HEK293 (cell line): ENCODE measurements around the gene TUBG2.

Source experiments
- BCL11A ChIP-seq: fragments of 450-650 bp; formaldehyde crosslinking; IDR thresholded peaks from 2 replicates; pipeline ENCODE4 v1.5.1; 2016; ENCODE audit warnings: low read depth, missing biosample characterization, missing genetic modification characterization
- IKZF3 ChIP-seq: fragments of 450-650 bp; IDR thresholded peaks from 2 replicates; pipeline ENCODE4 v1.5.0; 2018; ENCODE audit warnings: missing biosample characterization, mild to moderate bottlenecking, missing genetic modification characterization, moderate library complexity
- SALL2 ChIP-seq: fragments of 450-650 bp; formaldehyde crosslinking; IDR thresholded peaks from 2 replicates; pipeline ENCODE4 v1.5.0; 2017; ENCODE audit warnings: missing biosample characterization, mild to moderate bottlenecking, missing genetic modification characterization, borderline replicate concordance
- ZBTB17 ChIP-seq: fragments of 450-650 bp; formaldehyde crosslinking; IDR thresholded peaks from 2 replicates; pipeline ENCODE4 v1.5.1; 2016; ENCODE audit warnings: missing biosample characterization, missing genetic modification characterization
- ZBTB48 ChIP-seq: fragments of 450-650 bp; formaldehyde crosslinking; IDR thresholded peaks from 2 replicates; pipeline ENCODE4 v1.5.1; 2016; ENCODE audit warnings: missing biosample characterization, missing genetic modification characterization
- ZNF211 ChIP-seq: fragments of 450-650 bp; formaldehyde crosslinking; IDR thresholded peaks from 2 replicates; pipeline ENCODE4 v1.5.1; 2016; ENCODE audit warnings: low read depth, missing biosample characterization, missing genetic modification characterization
- ZNF23 ChIP-seq: fragments of 450-650 bp; formaldehyde crosslinking; IDR thresholded peaks from 2 replicates; pipeline ENCODE4 v1.5.1; 2016; ENCODE audit warnings: missing biosample characterization, missing genetic modification characterization, borderline replicate concordance
- ZNF324 ChIP-seq: fragments of 450-650 bp; formaldehyde crosslinking; IDR thresholded peaks from 2 replicates; pipeline ENCODE4 v1.5.1; 2016; ENCODE audit warnings: missing biosample characterization, missing genetic modification characterization
- ZNF529 ChIP-seq: fragments of 450-650 bp; formaldehyde crosslinking; IDR thresholded peaks from 2 replicates; pipeline ENCODE4 v1.5.1; 2017; ENCODE audit warnings: missing genetic modification characterization, missing biosample characterization; ENCODE audit not compliant: insufficient replicate concordance
- ZNF555 ChIP-seq: fragments of 450-650 bp; formaldehyde crosslinking; conservative IDR thresholded peaks from 2 replicates; pipeline ENCODE4 v1.5.1; 2017; ENCODE audit warnings: missing biosample characterization, mild to moderate bottlenecking, missing genetic modification characterization, inconsistent platforms
- ZNF621 ChIP-seq: fragments of 450-650 bp; formaldehyde crosslinking; IDR thresholded peaks from 2 replicates; pipeline ENCODE4 v1.5.1; 2017; ENCODE audit warnings: missing biosample characterization, missing genetic modification characterization
- TF ChIP-seq, protein P1 (sequence below): fragments of 450-650 bp; formaldehyde crosslinking; IDR thresholded peaks from 2 replicates; pipeline ENCODE4 v1.5.1; 2016; ENCODE audit warnings: missing biosample characterization, missing genetic modification characterization
- TF ChIP-seq, protein P2 (sequence below): fragments of 450-650 bp; formaldehyde crosslinking; IDR thresholded peaks from 2 replicates; pipeline ENCODE4 v1.5.1; 2016; ENCODE audit warnings: missing biosample characterization, missing genetic modification characterization
- TF ChIP-seq, protein P3 (sequence below): fragments of 450-650 bp; formaldehyde crosslinking; IDR thresholded peaks from 2 replicates; pipeline ENCODE4 v1.5.1; 2016; ENCODE audit warnings: missing biosample characterization, missing genetic modification characterization
- TF ChIP-seq, protein P4 (sequence below): fragments of 450-650 bp; formaldehyde crosslinking; IDR thresholded peaks from 2 replicates; pipeline ENCODE4 v1.5.1; 2016; ENCODE audit warnings: missing biosample characterization, missing genetic modification characterization
- TF ChIP-seq, protein P5 (sequence below): fragments of 450-650 bp; formaldehyde crosslinking; IDR thresholded peaks from 2 replicates; pipeline ENCODE4 v1.5.1; 2017; ENCODE audit warnings: missing biosample characterization, missing genetic modification characterization

The TUBG2 gene

DNA sequence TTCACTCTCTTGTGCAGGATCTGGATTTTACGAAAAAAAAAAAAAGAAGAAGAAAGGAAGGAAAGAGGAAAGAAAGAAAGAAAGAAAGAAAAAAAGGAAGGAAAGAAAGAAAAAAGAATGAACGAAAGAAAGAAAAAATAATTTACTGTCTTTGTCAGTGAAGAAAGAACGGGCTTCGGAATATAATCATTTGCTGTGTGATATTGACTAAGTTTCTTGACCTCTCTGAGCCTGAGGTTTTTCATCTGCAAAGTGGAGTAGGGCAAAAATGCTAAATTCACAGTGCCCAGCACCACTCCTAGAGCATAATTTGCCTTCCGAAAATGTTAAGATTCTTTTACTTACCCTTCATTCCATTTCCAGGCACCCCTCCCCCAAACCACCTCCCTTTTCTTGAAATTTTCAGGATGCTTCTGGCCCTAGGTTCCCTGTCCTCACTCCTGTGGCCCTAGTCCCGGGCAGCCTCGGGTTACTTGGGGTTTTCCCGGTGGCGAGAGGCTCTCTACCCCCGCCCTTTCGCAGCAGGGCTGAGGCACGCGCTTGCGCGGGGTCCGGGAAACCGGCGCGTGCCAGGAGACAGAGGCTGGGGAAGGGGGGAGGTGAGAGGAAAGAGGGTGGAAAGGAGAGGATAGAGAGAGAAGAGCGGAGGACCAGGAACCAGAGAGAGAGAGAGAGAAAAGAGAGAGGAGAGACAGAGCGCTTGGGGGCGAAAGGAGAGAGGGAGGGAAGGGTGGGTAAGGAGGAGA is 23.1 kb downstream of the TUBG2 start, which contains the start of gene CNTNAP1 (continued):
- TF ChIP-seq, protein P1, sequence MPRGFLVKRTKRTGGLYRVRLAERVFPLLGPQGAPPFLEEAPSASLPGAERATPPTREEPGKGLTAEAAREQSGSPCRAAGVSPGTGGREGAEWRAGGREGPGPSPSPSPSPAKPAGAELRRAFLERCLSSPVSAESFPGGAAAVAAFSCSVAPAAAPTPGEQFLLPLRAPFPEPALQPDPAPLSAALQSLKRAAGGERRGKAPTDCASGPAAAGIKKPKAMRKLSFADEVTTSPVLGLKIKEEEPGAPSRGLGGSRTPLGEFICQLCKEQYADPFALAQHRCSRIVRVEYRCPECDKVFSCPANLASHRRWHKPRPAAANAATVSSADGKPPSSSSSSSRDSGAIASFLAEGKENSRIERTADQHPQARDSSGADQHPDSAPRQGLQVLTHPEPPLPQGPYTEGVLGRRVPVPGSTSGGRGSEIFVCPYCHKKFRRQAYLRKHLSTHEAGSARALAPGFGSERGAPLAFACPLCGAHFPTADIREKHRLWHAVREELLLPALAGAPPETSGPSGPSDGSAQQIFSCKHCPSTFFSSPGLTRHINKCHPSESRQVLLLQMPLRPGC (tag by site-specific recombination): 0 out of 2 replicates have a peak, but pooled peaks have one; percentile 7
- peak; percentile 92 for TF ChIP-seq ZBTB48 (tag by site-specific recombination)
- peak; percentile 96; the same call in 1 of the 2 replicates for TF ChIP-seq ZBTB17 (tag by site-specific recombination)
- no peak for TF ChIP-seq ZNF529 (tag by site-specific recombination)
- no peak for TF ChIP-seq SALL2 (tag by site-specific recombination)
- TF ChIP-seq ZNF324 (tag by site-specific recombination): 0 out of 2 replicates have a peak, but pooled peaks have one; percentile 12
- TF ChIP-seq, protein P2, sequence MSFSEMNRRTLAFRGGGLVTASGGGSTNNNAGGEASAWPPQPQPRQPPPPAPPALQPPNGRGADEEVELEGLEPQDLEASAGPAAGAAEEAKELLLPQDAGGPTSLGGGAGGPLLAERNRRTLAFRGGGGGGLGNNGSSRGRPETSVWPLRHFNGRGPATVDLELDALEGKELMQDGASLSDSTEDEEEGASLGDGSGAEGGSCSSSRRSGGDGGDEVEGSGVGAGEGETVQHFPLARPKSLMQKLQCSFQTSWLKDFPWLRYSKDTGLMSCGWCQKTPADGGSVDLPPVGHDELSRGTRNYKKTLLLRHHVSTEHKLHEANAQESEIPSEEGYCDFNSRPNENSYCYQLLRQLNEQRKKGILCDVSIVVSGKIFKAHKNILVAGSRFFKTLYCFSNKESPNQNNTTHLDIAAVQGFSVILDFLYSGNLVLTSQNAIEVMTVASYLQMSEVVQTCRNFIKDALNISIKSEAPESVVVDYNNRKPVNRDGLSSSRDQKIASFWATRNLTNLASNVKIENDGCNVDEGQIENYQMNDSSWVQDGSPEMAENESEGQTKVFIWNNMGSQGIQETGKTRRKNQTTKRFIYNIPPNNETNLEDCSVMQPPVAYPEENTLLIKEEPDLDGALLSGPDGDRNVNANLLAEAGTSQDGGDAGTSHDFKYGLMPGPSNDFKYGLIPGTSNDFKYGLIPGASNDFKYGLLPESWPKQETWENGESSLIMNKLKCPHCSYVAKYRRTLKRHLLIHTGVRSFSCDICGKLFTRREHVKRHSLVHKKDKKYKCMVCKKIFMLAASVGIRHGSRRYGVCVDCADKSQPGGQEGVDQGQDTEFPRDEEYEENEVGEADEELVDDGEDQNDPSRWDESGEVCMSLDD: peak; percentile 56; the same call in 1 of the 2 replicates
- TF ChIP-seq BCL11A (tag by site-specific recombination): 0 out of 2 replicates have a peak, but pooled peaks have one; percentile 15
- TF ChIP-seq ZNF23: no peak
- TF ChIP-seq, protein P3, sequence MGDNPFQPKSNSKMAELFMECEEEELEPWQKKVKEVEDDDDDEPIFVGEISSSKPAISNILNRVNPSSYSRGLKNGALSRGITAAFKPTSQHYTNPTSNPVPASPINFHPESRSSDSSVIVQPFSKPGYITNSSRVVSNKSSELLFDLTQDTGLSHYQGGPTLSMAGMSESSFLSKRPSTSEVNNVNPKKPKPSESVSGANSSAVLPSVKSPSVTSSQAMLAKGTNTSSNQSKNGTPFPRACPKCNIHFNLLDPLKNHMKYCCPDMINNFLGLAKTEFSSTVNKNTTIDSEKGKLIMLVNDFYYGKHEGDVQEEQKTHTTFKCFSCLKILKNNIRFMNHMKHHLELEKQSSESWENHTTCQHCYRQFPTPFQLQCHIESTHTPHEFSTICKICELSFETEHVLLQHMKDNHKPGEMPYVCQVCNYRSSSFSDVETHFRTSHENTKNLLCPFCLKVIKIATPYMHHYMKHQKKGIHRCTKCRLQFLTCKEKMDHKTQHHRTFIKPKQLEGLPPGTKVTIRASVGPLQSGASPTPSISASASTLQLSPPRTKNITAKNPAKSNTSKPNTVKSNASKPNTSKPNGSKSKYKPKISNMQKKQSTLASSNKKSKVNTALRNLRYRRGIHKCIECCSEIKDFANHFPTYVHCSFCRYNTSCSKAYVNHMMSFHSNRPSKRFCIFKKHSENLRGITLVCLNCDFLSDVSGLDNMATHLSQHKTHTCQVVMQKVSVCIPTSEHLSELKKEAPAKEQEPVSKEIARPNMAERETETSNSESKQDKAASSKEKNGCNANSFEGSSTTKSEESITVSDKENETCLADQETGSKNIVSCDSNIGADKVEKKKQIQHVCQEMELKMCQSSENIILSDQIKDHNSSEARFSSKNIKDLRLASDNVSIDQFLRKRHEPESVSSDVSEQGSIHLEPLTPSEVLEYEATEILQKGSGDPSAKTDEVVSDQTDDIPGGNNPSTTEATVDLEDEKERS (tag by site-specific recombination): peak; percentile 40; the same call in 1 of the 2 replicates
- TF ChIP-seq ZNF555 (tag by site-specific recombination): no peak
- TF ChIP-seq ZNF211 (tag by site-specific recombination): no peak
- TF ChIP-seq, protein P4, sequence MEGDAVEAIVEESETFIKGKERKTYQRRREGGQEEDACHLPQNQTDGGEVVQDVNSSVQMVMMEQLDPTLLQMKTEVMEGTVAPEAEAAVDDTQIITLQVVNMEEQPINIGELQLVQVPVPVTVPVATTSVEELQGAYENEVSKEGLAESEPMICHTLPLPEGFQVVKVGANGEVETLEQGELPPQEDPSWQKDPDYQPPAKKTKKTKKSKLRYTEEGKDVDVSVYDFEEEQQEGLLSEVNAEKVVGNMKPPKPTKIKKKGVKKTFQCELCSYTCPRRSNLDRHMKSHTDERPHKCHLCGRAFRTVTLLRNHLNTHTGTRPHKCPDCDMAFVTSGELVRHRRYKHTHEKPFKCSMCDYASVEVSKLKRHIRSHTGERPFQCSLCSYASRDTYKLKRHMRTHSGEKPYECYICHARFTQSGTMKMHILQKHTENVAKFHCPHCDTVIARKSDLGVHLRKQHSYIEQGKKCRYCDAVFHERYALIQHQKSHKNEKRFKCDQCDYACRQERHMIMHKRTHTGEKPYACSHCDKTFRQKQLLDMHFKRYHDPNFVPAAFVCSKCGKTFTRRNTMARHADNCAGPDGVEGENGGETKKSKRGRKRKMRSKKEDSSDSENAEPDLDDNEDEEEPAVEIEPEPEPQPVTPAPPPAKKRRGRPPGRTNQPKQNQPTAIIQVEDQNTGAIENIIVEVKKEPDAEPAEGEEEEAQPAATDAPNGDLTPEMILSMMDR: no peak
- TF ChIP-seq ZNF621: no peak
- peak; percentile 72; the same call in 1 of the 2 replicates for TF ChIP-seq IKZF3 (tag by site-specific recombination)
- TF ChIP-seq, protein P5, sequence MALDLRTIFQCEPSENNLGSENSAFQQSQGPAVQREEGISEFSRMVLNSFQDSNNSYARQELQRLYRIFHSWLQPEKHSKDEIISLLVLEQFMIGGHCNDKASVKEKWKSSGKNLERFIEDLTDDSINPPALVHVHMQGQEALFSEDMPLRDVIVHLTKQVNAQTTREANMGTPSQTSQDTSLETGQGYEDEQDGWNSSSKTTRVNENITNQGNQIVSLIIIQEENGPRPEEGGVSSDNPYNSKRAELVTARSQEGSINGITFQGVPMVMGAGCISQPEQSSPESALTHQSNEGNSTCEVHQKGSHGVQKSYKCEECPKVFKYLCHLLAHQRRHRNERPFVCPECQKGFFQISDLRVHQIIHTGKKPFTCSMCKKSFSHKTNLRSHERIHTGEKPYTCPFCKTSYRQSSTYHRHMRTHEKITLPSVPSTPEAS (tag by site-specific recombination): peak; percentile 49; the same call in 1 of the 2 replicates
